Activated T-cell treated with anti-CD3 and anti-CD28 coated beads, Interleukin-2, amount 50 U/mL, for 72 hours (primary cell): ENCODE results near the gene BCR. TPM values are rescaled to one million over a fixed set of nuclear protein-coding genes. Genes with fewer than 3 reads are reported as not detected.

Source experiments
- ATAC-seq, 2 donors: fragments of 150-1000 bp; cut with Tn5 transposase; replicated peaks in 1 of 2; 2 replicates each; pipeline ENCODE4 v1.10.0; 2021; ENCODE audit warnings: moderate library complexity in 2 of 2, mild to moderate bottlenecking in 1 of 2
- DNase-seq, 2 donors: peaks; one replicate each; pipeline ENCODE4 v3.0.0; 2021 to 2022; ENCODE audit warnings: mixed read lengths in 1 of 2
- H3K27ac Mint-ChIP-seq: one replicate; pipeline ENCODE4 v1.8.0; 2022; ENCODE audit warnings: mild to moderate bottlenecking, moderate library complexity, mixed read lengths
- H3K27me3 Mint-ChIP-seq: one replicate; pipeline ENCODE4 v1.8.0; 2022; ENCODE audit warnings: low read depth, mixed read lengths
- H3K36me3 Mint-ChIP-seq, 2 donors: one replicate each; pipeline ENCODE4 v1.8.0; 2022; ENCODE audit warnings: mixed read lengths in 2 of 2, mild to moderate bottlenecking in 1 of 2; ENCODE audit not compliant: insufficient read depth in 2 of 2
- H3K4me1 Mint-ChIP-seq: one replicate; pipeline ENCODE4 v1.8.0; 2022; ENCODE audit warnings: low read depth, mixed read lengths
- H3K4me3 Mint-ChIP-seq, 2 donors: one replicate each; pipeline ENCODE4 v1.8.0; 2022; ENCODE audit warnings: mild to moderate bottlenecking in 2 of 2, mixed read lengths in 2 of 2, moderate library complexity in 2 of 2
- H3K9me3 Mint-ChIP-seq, 2 donors: one replicate each; pipeline ENCODE4 v1.8.0; 2022; ENCODE audit warnings: mixed read lengths in 2 of 2
- total RNA-seq, 2 donors: library from RNA; stranded (reverse); gene quantifications; one replicate each; pipeline ENCODE4 v1.2.3, GENCODE V29; 2022

Gene BCR
- total RNA-seq, 2 donors from 2014 or later, result 40.3 to 50.0 TPM

DNA sequence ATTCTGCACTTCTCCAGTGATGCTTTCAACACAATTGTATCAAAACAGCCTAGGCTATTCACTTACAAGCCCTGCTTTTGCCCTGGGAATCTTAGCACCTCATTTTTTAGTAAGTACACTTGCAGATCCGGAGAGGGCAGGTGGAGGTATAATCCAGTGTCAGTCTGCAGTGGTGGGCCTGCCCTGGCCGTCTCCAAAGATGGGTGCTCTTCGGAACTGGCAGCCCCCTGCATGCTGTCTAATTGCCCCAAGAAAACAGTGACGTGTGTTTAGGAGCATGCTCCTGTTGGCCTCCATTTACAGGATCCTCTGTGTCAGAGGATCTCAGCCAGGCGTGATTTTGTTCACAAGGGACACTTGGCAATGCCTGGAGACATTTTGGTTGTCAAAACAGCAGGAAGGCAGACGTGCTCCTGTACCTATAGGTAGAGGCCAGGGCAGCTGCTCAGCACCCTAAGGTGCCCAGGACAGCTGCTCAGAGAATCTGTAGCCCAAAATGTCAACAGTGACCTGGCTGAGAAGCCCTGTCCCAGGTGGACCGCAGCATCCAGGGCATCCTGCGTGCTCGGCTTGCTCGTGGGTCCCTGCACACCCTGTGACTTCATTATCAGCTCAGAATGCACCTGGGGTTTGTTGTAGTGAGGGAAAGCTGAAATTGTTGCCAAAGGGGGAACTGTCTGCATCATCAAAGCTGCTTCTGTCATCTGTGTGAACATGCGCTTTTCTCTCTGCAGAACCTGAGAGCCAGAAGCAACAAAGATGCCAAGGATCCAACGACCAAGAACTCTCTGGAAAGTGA lies 90.7 kb downstream of the BCR start:
- Mint-ChIP-seq H3K4me1 (peaks cover 7% of the 10 kb centered on the region), H3K27me3 (no peaks in the 10 kb centered on the region), H3K9me3 (no peaks in the 10 kb centered on the region), H3K36me3 (peaks cover 0 to 2% of the 10 kb centered on the region in 2 donors), H3K27ac (no peak overlapping the region), H3K4me3 (no peak overlapping the region)
- DNase-seq (no peak), ATAC-seq (no peak)

GRCh38 chr22:23271597-23271908 lies 91.2 kb downstream of the BCR start:
- Mint-ChIP-seq H3K9me3 (no peaks in the 10 kb centered on the region), H3K27ac (no peak overlapping the region), H3K4me3 (no peak overlapping the region), H3K36me3 (peaks cover 0 to 2% of the 10 kb centered on the region in 2 donors), H3K27me3 (no peaks in the 10 kb centered on the region), H3K4me1 (peaks cover 7% of the 10 kb centered on the region)
- DNase-seq (no peak), ATAC-seq (no peak)

GRCh38 chr22:23272371-23272770 lies 92.1 kb downstream of the BCR start:
- DNase-seq (no peak), ATAC-seq (no peak)
- Mint-ChIP-seq H3K27me3 (no peaks in the 10 kb centered on the region), H3K9me3 (no peaks in the 10 kb centered on the region), H3K4me3 (no peak overlapping the region), H3K27ac (no peak overlapping the region), H3K4me1 (peaks cover 7% of the 10 kb centered on the region), H3K36me3 (peaks cover 0 to 2% of the 10 kb centered on the region in 2 donors)

GRCh38 chr22:23272834-23273233 lies 92.5 kb downstream of the BCR start:
- no peaks in the 10 kb centered on the region for H3K9me3 Mint-ChIP-seq
- peaks cover 7% of the 10 kb centered on the region for H3K4me1 Mint-ChIP-seq
- no peak overlapping the region for H3K4me3 Mint-ChIP-seq
- DNase-seq (no peak), ATAC-seq (no peak)
- H3K36me3 Mint-ChIP-seq, result peaks cover 0 to 2% of the 10 kb centered on the region in 2 donors
- no peaks in the 10 kb centered on the region for H3K27me3 Mint-ChIP-seq
- no peak overlapping the region for H3K27ac Mint-ChIP-seq

- DNase-seq (no peak), ATAC-seq (no peak)
- Mint-ChIP-seq H3K27ac (peak overlapping the region; percentile 8), H3K4me1 (peaks cover 6% of the 10 kb centered on the region), H3K27me3 (no peaks in the 10 kb centered on the region), H3K9me3 (no peaks in the 10 kb centered on the region), H3K36me3 (peaks cover 0 to 2% of the 10 kb centered on the region in 2 donors), H3K4me3 (no peak overlapping the region)
Measured at GRCh38 chr22:23273445-23274145, 93.3 kb downstream of the BCR start.

DNA sequence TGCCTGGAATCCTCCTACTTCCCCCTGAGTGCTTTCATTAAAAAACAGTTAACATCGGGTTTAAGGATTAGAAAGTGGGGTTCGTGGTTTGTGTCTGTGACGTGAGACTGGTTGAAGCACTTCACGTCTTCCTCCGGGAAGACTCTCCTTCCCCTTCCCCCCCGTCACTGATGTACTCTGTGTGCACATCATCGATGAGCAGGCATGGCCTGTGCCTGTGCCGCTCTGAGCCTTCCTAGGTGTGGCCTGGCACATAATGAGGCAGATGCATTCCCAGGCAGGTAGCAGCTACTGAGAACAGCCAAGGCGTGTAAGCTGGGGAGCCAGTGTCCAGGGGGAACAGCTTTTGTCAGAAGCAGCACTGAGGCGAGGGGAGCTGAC lies 93.8 kb downstream of the BCR start:
- Mint-ChIP-seq H3K27ac (no peak overlapping the region), H3K4me3 (no peak overlapping the region)
- no peak for ATAC-seq

DNA sequence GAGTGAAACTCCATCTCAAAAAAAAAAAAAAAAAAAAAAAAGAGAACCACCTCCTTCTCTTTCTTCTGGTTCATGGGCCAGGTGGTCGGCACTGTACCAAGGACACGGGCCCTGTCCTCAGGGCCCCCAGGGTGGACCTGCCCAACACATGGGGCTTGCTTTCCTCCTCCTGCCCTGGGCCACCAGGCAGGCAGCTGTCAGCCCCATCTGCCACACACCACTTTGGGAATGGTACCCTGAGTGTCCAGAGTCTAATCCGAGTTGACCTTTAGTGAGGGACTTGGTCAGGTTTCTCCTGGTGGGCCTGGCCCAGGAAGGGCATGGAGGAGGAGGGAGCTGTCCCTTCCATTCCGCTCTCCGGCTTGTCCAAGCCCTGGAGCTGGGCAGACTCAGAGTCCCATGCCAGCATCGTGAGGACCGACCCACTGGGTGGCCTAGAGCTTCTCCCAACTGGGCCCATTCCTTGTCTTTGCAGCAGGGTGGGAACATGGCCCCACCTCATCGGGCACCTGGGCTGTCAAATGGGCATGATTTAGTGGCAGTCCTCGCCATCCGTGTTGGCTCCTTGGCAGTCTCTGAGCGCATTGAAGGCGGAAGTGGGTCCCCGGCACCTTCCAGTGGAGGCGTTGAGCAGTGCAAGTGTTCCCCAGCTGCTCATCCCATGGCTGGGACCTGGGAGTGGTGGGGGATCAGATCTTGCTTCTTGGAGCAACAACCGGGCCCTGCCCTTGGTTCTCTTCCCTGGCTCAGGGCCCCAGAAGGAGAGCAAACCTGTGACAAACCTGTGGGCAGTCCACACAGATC lies 94.8 kb downstream of the BCR start:
- DNase-seq (no peak), ATAC-seq (no peak)
- H3K4me3 Mint-ChIP-seq, result no peak overlapping the region
- no peaks in the 10 kb centered on the region for H3K9me3 Mint-ChIP-seq
- peaks cover 0 to 2% of the 10 kb centered on the region in 2 donors for H3K36me3 Mint-ChIP-seq
- no peak overlapping the region for H3K27ac Mint-ChIP-seq
- H3K4me1 Mint-ChIP-seq, result peaks cover 17% of the 10 kb centered on the region
- no peaks in the 10 kb centered on the region for H3K27me3 Mint-ChIP-seq

More for the DNA sequence above, 93.8 kb downstream of the BCR start:
- Mint-ChIP-seq H3K27me3 (no peaks in the 10 kb centered on the region), H3K9me3 (no peaks in the 10 kb centered on the region), H3K4me1 (peaks cover 8% of the 10 kb centered on the region), H3K36me3 (peaks cover 0 to 2% of the 10 kb centered on the region in 2 donors)
- DNase-seq, result no peak

GRCh38 chr22:23275751-23276150 lies 95.4 kb downstream of the BCR start:
- H3K27me3 Mint-ChIP-seq, result no peaks in the 10 kb centered on the region
- H3K4me1 Mint-ChIP-seq, result peaks cover 24% of the 10 kb centered on the region
- DNase-seq, result no peak
- H3K4me3 Mint-ChIP-seq, result no peak overlapping the region
- H3K36me3 Mint-ChIP-seq, result peaks cover 0 to under 1% of the 10 kb centered on the region in 2 donors
- no peak for ATAC-seq
- no peaks in the 10 kb centered on the region for H3K9me3 Mint-ChIP-seq
- H3K27ac Mint-ChIP-seq, result peak overlapping the region; percentile 33

DNA sequence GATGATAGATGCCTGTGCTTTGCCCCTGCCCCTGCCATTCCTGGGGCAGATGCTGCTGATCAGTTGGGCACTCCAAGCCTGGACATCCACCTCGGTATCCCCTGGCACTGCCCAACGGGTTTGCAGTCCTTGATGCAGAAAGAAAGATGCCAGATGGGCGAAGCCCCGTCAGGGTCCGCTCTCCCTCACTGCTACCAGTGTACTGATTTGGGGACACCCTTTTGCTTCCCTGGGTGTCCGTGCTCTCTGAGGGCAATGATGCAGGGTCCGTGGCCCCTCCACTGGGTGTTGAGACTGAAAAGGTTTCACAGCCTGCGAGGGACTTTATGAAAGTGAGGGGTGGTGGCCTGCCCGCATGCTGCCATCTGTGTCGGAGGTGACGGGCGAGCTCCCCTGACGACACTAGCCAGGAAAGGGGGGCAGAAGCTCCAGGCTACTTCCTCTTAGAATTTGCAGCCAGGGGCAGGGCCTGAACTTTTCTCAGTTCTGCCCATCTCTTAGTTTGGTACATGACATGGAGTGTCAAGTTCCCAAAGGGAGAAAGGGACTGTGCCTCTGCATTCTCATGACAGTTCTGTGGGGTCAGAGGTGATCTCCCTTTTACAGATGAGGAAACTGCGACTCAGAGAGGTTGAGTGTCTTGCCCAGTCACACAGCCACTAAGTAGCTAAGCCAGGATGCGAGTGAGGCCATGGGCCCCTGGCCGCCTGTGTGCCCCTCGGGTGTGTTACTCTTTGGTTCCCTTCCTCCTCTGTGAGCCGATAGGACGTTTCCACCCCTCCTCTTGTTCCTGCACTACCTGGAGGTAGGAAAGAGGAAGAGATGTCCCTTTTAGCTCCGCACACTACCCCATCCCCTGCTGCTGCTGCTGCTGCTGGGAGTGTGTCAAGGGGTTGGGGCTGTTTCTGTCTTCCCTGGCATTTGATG lies 96.6 kb downstream of the BCR start:
- Mint-ChIP-seq H3K9me3 (no peaks in the 10 kb centered on the region), H3K27me3 (no peaks in the 10 kb centered on the region), H3K4me1 (peaks cover 29% of the 10 kb centered on the region), H3K4me3 (no peak overlapping the region), H3K27ac (peak overlapping the region; percentile 3), H3K36me3 (no peaks in the 10 kb centered on the region)
- DNase-seq (no peak), ATAC-seq (no peak)

DNA sequence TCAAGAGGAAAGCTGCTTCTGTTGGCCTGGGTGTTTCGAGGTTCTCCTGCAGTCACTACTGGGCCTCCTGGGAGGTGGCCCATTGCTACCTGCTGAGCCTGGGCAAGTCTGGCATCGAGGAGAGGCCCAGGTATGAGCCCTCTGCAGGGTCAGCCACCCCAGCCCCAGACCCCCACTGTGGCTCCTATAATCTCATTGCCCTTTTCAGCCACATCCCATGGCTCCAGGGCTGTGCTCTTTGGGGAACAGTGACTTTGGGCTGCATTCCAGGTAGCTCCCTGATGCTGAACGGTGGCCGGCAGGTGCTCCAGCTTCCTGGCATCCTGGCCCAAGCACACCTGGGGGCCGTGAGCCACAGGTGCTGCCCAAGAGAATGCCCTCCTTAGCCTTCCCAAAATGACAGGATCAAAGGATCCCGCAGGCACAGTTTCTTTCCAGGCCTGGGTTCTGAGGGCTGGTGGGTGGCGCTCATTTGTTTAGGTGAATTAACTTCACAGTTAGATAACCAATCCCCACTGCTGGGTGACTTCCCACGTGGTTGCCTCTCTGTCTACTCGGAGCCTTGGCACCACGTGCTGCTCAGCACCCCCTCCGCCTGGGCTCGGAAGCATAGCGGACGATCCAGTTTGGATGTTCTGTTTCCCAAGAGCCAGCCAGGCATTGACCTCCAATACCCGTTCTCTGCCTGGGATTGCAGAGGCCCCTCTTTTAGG lies 97.4 kb downstream of the BCR start:
- Mint-ChIP-seq H3K4me3 (no peak overlapping the region), H3K27me3 (no peaks in the 10 kb centered on the region), H3K4me1 (peaks cover 29% of the 10 kb centered on the region), H3K36me3 (no peaks in the 10 kb centered on the region), H3K9me3 (no peaks in the 10 kb centered on the region), H3K27ac (peak overlapping the region; percentile 3)
- ATAC-seq, result no peak
- no peak for DNase-seq

DNA sequence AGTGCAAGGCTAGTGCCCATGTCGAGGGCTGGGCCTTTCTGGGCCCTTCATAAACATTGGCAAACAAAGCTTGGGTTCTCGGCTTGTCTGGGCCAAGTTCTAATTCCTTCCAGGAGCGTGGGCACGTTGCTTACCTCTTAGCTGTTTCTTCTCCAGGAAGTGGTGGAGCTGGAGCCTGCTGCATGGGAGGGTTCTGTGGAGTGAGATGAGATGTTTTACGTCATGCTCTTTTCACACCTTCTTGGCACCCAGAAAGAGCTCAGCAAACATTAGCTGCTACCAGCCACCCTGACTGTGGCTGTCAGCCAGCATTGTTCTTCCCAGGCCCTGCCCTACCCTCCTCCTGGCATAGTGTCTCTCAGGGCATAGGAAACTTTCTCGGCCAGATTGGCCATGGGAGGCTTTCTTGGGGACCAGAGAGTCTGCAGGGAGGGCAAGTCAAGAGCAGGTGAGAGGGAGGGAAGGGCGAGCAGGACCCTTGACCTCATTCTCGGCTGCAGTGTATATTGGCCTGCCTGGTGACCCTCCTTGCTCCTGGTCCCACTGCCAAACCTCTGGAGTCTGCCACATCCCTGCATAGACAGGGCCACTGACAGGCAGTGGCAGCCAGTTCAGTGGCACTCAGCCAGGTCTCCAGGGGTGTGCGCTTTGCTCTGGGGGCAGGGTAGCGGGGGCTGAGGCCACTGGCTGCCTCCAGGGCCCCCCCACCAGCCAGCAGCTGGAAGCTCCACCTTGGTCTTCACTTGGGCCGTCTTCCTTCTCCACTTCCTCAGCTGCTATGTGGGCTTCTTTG lies 98.8 kb downstream of the BCR start:
- Mint-ChIP-seq H3K4me1 (peaks cover 29% of the 10 kb centered on the region), H3K9me3 (no peaks in the 10 kb centered on the region), H3K27ac (no peak overlapping the region), H3K4me3 (peak overlapping the region in 1 of 2 donors; percentile 22), H3K36me3 (no peaks in the 10 kb centered on the region), H3K27me3 (no peaks in the 10 kb centered on the region)
- ATAC-seq (peak in 1 of 2 donors; percentile 44), DNase-seq (peak in 1 of 2 donors; percentile 18)
